GM19025 (cell line): ENCODE data around the gene FAM83E.
"Not testable (repeated sequence)": the region's sequence is repeated elsewhere in the genome, so short reads cannot be mapped to it uniquely, and the experiment has no call there.

ENCODE experiments used
- ATAC-seq: cut with Tn5 transposase; IDR thresholded peaks from one replicate; pipeline ENCODE4 v1.9.1; 2021; ENCODE audit warnings: mild to moderate bottlenecking, low read depth, moderate library complexity; ENCODE audit not compliant: unreplicated experiment

FAM83E gene

DNA sequence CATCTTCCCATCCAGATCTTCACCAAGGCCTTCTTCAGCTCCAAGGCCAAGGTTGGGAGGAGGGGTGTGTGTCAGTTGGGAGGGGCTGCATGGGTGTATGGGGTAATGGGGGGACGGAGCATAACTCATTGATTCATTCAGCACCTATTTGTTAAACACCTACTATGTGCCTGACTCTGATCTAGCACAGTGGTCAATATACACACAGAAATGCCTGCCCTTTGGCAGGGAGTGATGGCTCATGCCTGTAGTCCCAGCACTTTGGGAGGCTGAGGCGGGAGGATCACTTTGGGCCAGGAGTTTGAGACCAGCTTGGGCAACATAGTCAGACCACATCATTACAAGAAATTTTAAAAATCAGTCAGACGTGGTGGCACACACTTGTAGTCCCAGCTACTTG is 27.5 kb downstream of the FAM83E start:
- ATAC-seq, result no peak

GRCh38 chr19:48582168-48582567 is 32.7 kb downstream of the FAM83E start:
- ATAC-seq, result no peak

- no peak for ATAC-seq
These were observed 36.0 kb downstream of the FAM83E start for GRCh38 chr19:48578891-48579290.

GRCh38 chr19:48577908-48578307 is 37.0 kb downstream of the FAM83E start:
- not testable (repeated sequence) for ATAC-seq

DNA sequence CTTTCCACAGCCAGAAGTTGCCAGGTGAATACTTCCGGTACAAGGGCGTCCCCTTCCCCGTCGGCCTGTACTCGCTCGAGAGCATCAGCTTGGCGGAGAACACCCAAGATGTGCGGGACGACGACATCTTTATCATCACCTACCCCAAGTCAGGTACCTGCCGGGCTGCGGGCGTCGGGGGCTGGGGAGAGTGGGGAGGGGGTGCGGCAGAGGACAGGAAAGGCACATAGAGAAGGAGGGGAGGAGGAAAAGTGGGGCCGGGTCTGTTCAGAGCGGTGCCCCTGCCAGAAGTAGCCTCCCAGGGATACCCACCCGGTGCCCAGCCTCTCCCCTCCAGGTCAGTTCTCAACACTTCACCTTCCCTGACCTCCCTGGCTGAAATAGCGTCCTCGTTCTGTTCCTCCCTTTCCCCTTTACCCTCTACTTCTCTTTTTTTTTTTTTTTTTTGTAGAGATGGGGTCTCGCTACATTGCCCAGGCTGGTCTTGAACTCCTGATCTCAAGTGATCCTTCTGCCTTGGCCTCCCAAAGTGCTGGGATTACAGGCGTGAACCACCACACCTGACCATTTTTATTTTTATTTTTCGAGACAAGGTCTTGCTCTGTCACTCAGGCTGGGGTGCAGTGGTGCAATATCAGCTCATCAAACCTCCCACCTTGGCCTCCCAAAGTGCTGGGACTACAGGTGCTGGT is 38.8 kb downstream of the FAM83E start:
- no peak for ATAC-seq

GRCh38 chr19:48573163-48573505 is 41.7 kb downstream of the FAM83E start:
- ATAC-seq, result no peak

DNA sequence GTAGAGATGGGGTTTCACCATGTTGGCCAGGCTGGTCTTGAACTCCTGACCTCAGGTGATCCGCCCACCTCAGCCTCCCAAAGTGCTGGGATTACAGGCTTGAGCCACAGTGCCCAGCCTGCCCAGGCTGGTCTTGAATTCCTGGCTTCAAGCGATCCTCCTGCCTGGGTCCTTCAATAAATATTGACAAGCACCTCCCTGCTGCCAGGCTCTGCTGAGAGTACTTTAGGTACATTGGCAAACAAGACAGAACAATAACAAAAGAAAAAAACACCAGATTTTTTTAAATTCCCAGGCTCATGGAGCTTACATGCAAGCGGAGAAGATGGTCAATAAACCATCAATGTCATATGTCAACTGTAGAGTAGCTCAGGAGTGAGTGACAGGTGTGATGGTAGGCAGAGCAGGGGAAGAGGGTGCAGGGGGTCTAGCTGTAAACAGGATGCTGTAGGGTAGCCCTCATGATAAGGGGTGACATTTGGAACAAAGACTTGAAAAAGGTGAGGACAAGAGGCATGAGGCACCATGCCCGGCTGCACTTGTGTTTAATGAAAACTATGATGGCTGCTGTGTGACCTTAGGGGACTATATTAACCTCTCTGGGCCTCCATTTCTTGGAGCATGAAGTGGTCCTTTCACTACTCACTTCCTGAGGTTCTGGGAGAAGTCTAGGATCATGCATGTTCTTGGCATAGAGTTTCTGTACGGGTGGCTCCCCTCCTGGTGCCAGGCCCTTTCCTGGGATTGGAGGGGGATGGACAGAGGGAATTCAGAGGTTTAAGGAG is 43.3 kb downstream of the FAM83E start:
- no peak for ATAC-seq

GRCh38 chr19:48569814-48570213 is 45.1 kb downstream of the FAM83E start:
- ATAC-seq, result no peak

- ATAC-seq, result no peak
These were observed 46.5 kb downstream of the FAM83E start for GRCh38 chr19:48568345-48568886.

DNA sequence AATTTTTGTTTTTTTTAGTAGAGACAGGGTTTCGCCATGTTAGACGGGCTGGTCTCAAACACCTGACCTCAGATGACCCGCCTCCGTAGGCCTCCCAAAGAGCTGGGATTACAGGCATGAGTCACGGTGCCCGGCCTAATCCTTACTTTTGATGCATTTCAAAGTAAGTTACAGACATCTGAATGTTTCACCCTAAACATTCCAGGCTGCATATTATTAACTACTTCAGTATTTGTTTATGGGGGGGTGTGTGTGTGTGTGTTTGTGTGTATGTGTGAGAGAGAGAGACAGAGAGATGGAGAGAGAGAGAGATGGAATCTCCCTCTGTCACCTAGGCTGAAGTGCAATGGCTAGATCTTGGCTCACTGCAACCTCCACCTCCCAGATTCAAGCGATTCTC is 49.8 kb downstream of the FAM83E start:
- no peak for ATAC-seq
